Liver (tissue), 9 donors: ENCODE data around the gene PALM3. TPM values are rescaled to one million over a fixed set of nuclear protein-coding genes. Genes with fewer than 3 reads are reported as not detected.

Source experiments
- DNase-seq: peaks from one replicate; pipeline ENCODE4 v3.0.0-alpha.2; 2017; ENCODE audit warnings: low spot score
- H3K27ac ChIP-seq, 2 donors: one replicate each; pipeline ENCODE4 v1.7.0; 2013; ENCODE audit warnings: inconsistent platforms in 2 of 2, low read length in 2 of 2, control low read depth in 1 of 2, low read depth in 1 of 2, mild to moderate bottlenecking in 1 of 2
- H3K27me3 ChIP-seq, 4 donors: one replicate each; pipeline versions ENCODE4 v1.6.1 to v1.7.0; 2013; ENCODE audit warnings: low read length in 3 of 4, inconsistent platforms in 1 of 4, mild to moderate bottlenecking in 1 of 4, moderate library complexity in 1 of 4; ENCODE audit not compliant: control insufficient read depth in 4 of 4, insufficient read depth in 4 of 4
- H3K36me3 ChIP-seq, 4 donors: one replicate each; pipeline versions ENCODE4 v1.6.1 to v1.7.0; 2013; ENCODE audit warnings: low read length in 3 of 4, mild to moderate bottlenecking in 3 of 4, low read depth in 1 of 4, moderate library complexity in 1 of 4; ENCODE audit not compliant: control insufficient read depth in 4 of 4, insufficient read depth in 3 of 4
- H3K4me1 ChIP-seq, 4 donors: one replicate each; pipeline versions ENCODE4 v1.6.1 to v1.7.0; 2013; ENCODE audit warnings: low read length in 3 of 4, mild to moderate bottlenecking in 3 of 4, moderate library complexity in 1 of 4; ENCODE audit not compliant: control insufficient read depth in 4 of 4, insufficient read depth in 4 of 4
- H3K4me3 ChIP-seq, 3 donors: one replicate each; pipeline versions ENCODE4 v1.6.1 to v1.7.0; 2013; ENCODE audit warnings: low read length in 3 of 3, control low read depth in 1 of 3, low read depth in 1 of 3, mild to moderate bottlenecking in 1 of 3
- H3K9ac ChIP-seq, 2 donors: one replicate each; pipeline ENCODE4 v1.7.0; 2013; ENCODE audit warnings: low read length in 2 of 2, mild to moderate bottlenecking in 2 of 2, moderate library complexity in 2 of 2, control low read depth in 1 of 2, low read depth in 1 of 2
- H3K9me3 ChIP-seq, 4 donors: one replicate each; pipeline versions ENCODE4 v1.6.1 to v1.7.0; 2013; ENCODE audit warnings: low read length in 3 of 4; ENCODE audit not compliant: control insufficient read depth in 4 of 4
- CTCF ChIP-seq: fragments of 150-350 bp; IDR thresholded peaks from 2 replicates; pipeline ENCODE4 v1.5.1; 2017; ENCODE audit warnings: improper control_type of control experiment, low read depth, low read length; ENCODE audit not compliant: missing input control
- FOXA1 ChIP-seq: IDR thresholded peaks from 2 replicates; pipeline ENCODE4 v1.6.1; 2016; ENCODE audit warnings: antibody characterized with exemption
- FOXA2 ChIP-seq: IDR thresholded peaks from 2 replicates; pipeline ENCODE4 v1.6.1; 2016; ENCODE audit warnings: antibody characterized with exemption
- HNF4A ChIP-seq, 2 donors: conservative IDR thresholded peaks; 2 replicates each; pipeline ENCODE4 v1.6.1; 2016; ENCODE audit warnings: antibody characterized with exemption in 2 of 2, mild to moderate bottlenecking in 2 of 2
- HNF4G ChIP-seq: IDR thresholded peaks from 2 replicates; pipeline ENCODE4 v1.6.1; 2016; ENCODE audit warnings: antibody characterized with exemption
- MAX ChIP-seq: IDR thresholded peaks from 2 replicates; pipeline ENCODE4 v1.6.1; 2016; ENCODE audit warnings: antibody characterized with exemption
- REST ChIP-seq: IDR thresholded peaks from 2 replicates; pipeline ENCODE4 v1.6.1; 2016; ENCODE audit warnings: antibody characterized with exemption, mild to moderate bottlenecking
- RXRA ChIP-seq, 2 donors: IDR thresholded peaks; 2 replicates each; pipeline ENCODE4 v1.6.1; 2017 to 2018; ENCODE audit warnings: antibody characterized with exemption in 2 of 2, mild to moderate bottlenecking in 1 of 2
- SP1 ChIP-seq: IDR thresholded peaks from 2 replicates; pipeline ENCODE4 v1.6.1; 2018; ENCODE audit warnings: antibody characterized with exemption, mild to moderate bottlenecking
- TAF1 ChIP-seq: conservative IDR thresholded peaks from 2 replicates; pipeline ENCODE4 v1.6.1; 2016; ENCODE audit warnings: antibody characterized with exemption, mild to moderate bottlenecking
- ZBTB33 ChIP-seq: IDR thresholded peaks from 2 replicates; pipeline ENCODE4 v1.6.1; 2016; ENCODE audit warnings: antibody characterized with exemption
- WGBS: extraction: QIAGEN DNeasy Blood & Tissue Kit; methylation state at CpG from one replicate; pipeline ENCODE4 v1.1.7; 2013; 5-methylcytosine and 5-hydroxymethylcytosine counted together
- polyA plus RNA-seq, 2 donors: library from polyadenylated mRNA; stranded (reverse) in 1 of 2; unstranded in 1 of 2; fragments of 200-250 nt in 1 of 2; fragments of >200 nt in 1 of 2; fragmentation: Nextera tagmentation in 1 of 2; extraction: Ambion mirVana in 1 of 2; gene quantifications; one replicate each; pipeline versions ENCODE4 v1.2.1 to v1.2.3, GENCODE V29; 2013 to 2015
- total RNA-seq, 2 donors: library from RNA; depleted of rRNA; stranded (reverse); fragments of >200 nt; gene quantifications; one replicate each; pipeline ENCODE4 v1.2.3, GENCODE V29; 2014
- donor health status: healthy.
- donor health status: healthy.
- donor health status: healthy.
- donor health status: healthy.
- donor health status: healthy.

The PALM3 gene
- total and polyA plus RNA-seq, 4 donors: 1.4 to 17.9 (median 5.9) TPM

- no peak for DNase-seq
These were observed 12.3 kb upstream of the PALM3 start for GRCh38 chr19:14073925-14074838.

GRCh38 chr19:14073261-14073924, 11.5 kb upstream of the PALM3 start:
- Histone ChIP-seq H3K9me3 (no peaks in the 10 kb centered on the region), H3K9ac (peak overlapping the region; percentile 35 to 53), H3K36me3 (no peaks in the 10 kb centered on the region), H3K4me1 (peaks cover 0 to 41% (median 24%) of the 10 kb centered on the region in 4 donors), H3K27ac (peak overlapping the region; percentile 69 to 93), H3K27me3 (no peaks in the 10 kb centered on the region), H3K4me3 (peak overlapping the region; percentile 66 to 80 (median 73))
- peak; percentile 83 for DNase-seq
- under 1% methylated on average over 106 of the region's 106 CpGs for WGBS
- TF ChIP-seq CTCF (peak; percentile 74), TAF1 (no peak), HNF4G (no peak), ZBTB33 (no peak), RXRA (IDR thresholded peaks at IDR 0.05) (no peak)

More at GRCh38 chr19:14073925-14074838, 12.3 kb upstream of the PALM3 start:
- Histone ChIP-seq H3K27ac (peak overlapping the region; percentile 68 to 78), H3K9me3 (no peaks in the 10 kb centered on the region), H3K36me3 (no peaks in the 10 kb centered on the region), H3K4me1 (peaks cover 0 to 41% (median 24%) of the 10 kb centered on the region in 4 donors), H3K27me3 (no peaks in the 10 kb centered on the region), H3K4me3 (peak overlapping the region; percentile 47 to 77 (median 73)), H3K9ac (peak overlapping the region; percentile 35 to 53)
- 4% methylated on average over 44 of the region's 44 CpGs for WGBS
- TF ChIP-seq FOXA1: no peak
- TF ChIP-seq HNF4G: no peak
- no peak for TF ChIP-seq RXRA (IDR thresholded peaks at IDR 0.05)
- TF ChIP-seq TAF1: no peak
- no peak for TF ChIP-seq FOXA2
- TF ChIP-seq SP1: no peak

GRCh38 chr19:14072535-14073260, 10.8 kb upstream of the PALM3 start, which contains the start of gene MISP3:
MISP3 (plus strand) TSS chr19:14072786; CDS start chr19:14073310, 524 bp downstream.
- no peaks in the 10 kb centered on the region for H3K9me3 ChIP-seq
- peak; percentile 64 for DNase-seq
- no peaks in the 10 kb centered on the region for H3K27me3 ChIP-seq
- H3K9ac ChIP-seq: peak within 1 kb of the TSS; percentile 35 to 54
- TF ChIP-seq MAX (no peak), REST (peak; percentile 38), ZBTB33 (no peak), SP1 (no peak), HNF4A (conservative IDR thresholded peaks at IDR 0.05) (no peak)
- H3K27ac ChIP-seq: peak within 1 kb of the TSS; percentile 69 to 93
- under 1% methylated on average over 51 of the region's 51 CpGs for WGBS
- H3K4me3 ChIP-seq: peak within 1 kb of the TSS; percentile 66 to 80 (median 73)
- H3K36me3 ChIP-seq: no peaks in the 10 kb centered on the region
- H3K4me1 ChIP-seq: peaks cover 0 to 41% (median 24%) of the 10 kb centered on the region in 4 donors
